GM19372 (cell line): ENCODE data around the gene PLEKHG2.
"Not testable (repeated sequence)": the region's sequence is repeated elsewhere in the genome, so short reads cannot be mapped to it uniquely, and the experiment has no call there.

Experiments used
- ATAC-seq: cut with Tn5 transposase; IDR thresholded peaks from one replicate; pipeline ENCODE4 v1.9.1; 2021; ENCODE audit warnings: mild to moderate bottlenecking, low read depth, moderate library complexity; ENCODE audit not compliant: unreplicated experiment

The PLEKHG2 gene

GRCh38 chr19:39412100-39412866, at the start of gene PLEKHG2:
Gene PLEKHG2, plus strand, starts transcription at chr19:39412669. Its CDS starts 1,418 bp downstream, at chr19:39414087.
- peak; percentile 59 for ATAC-seq

GRCh38 chr19:39362682-39363657, 49.5 kb upstream of the PLEKHG2 start:
- no peak for ATAC-seq

- ATAC-seq = no peak
These were observed 48.5 kb upstream of the PLEKHG2 start for GRCh38 chr19:39363901-39364457.

GRCh38 chr19:39365531-39365930, 46.9 kb upstream of the PLEKHG2 start:
- no peak for ATAC-seq

- ATAC-seq = no peak
These were observed 43.3 kb upstream of the PLEKHG2 start for GRCh38 chr19:39369200-39369599.

GRCh38 chr19:39370735-39371134, 41.7 kb upstream of the PLEKHG2 start:
- ATAC-seq = no peak

GRCh38 chr19:39372047-39372802, 40.2 kb upstream of the PLEKHG2 start:
- ATAC-seq = no peak

GRCh38 chr19:39372941-39373340, 39.5 kb upstream of the PLEKHG2 start:
- no peak for ATAC-seq

- ATAC-seq = no peak
These were observed 36.5 kb upstream of the PLEKHG2 start for GRCh38 chr19:39375929-39376328.

- ATAC-seq = no peak
These were observed 34.8 kb upstream of the PLEKHG2 start for GRCh38 chr19:39377373-39378362.

- ATAC-seq = not testable (repeated sequence)
These were observed 33.1 kb upstream of the PLEKHG2 start for GRCh38 chr19:39379366-39379765.

GRCh38 chr19:39379865-39380396, 32.5 kb upstream of the PLEKHG2 start:
- no peak for ATAC-seq

- no peak for ATAC-seq
These were observed 31.7 kb upstream of the PLEKHG2 start for GRCh38 chr19:39380521-39381502.

GRCh38 chr19:39381910-39382611, 30.4 kb upstream of the PLEKHG2 start:
- ATAC-seq = no peak

- no peak for ATAC-seq
These were observed 29.3 kb upstream of the PLEKHG2 start for GRCh38 chr19:39382991-39383828.
